HCT116 (cell line): ENCODE data around the gene TMCO4. TPM values are rescaled to one million over a fixed set of nuclear protein-coding genes. Genes with fewer than 3 reads are reported as not detected.

Source experiments
- ATAC-seq: fragments of 200-7000 bp; cut with Tn5 transposase; 2 replicates; pipeline ENCODE4 v1.9.1; 2020; ENCODE audit warnings: mild to moderate bottlenecking, moderate library complexity
- BruUV-seq: library from RNA; stranded (reverse); fragments of 400-500 nt; replicated peaks from 2 replicates; lab custom pipeline; 2021; lab: Mats Ljungman, UMichigan
- CTCF ChIA-PET: fragments of 300-600 bp; sonication (Branson Sonifier 250); formaldehyde crosslinking; loops from one replicate; lab custom pipeline; 2021; ENCODE audit warnings: antibody characterized with exemption; lab: Charles Lee
- POLR2A ChIA-PET: fragments of 300-600, 350-600 bp; sonication (Branson Sonifier 250); formaldehyde crosslinking; loops from one replicate; lab custom pipeline; 2021; ENCODE audit warnings: antibody characterized with exemption; lab: Charles Lee
- RAD21 ChIA-PET, 2 experiments: fragments of 300-600 bp; sonication (Branson Sonifier 250); formaldehyde crosslinking; loops; one replicate each; lab custom pipeline; 2023; ENCODE audit warnings: low total read pairs in 2 of 2; ENCODE audit not compliant: uncharacterized antibody in 2 of 2, unreplicated experiment in 2 of 2, low non-redundant PET in 1 of 2; lab: Charles Lee
- DNase-seq: peaks from one replicate; pipeline ENCODE4 v3.0.0-alpha.2; 2010; ENCODE audit warnings: low read depth, low spot score
- H2AFZ ChIP-seq: fragments of 200-600 bp; shearing (Covaris generic), sonication (generic); 2 replicates; pipeline ENCODE4 v1.6.1; 2017; ENCODE audit warnings: low read depth, mixed run types, mixed read lengths, antibody characterized with exemption, low read length; ENCODE audit not compliant: poor library complexity, severe bottlenecking
- H3K27ac ChIP-seq: 2 replicates; pipeline ENCODE4 v1.5.1; 2012; ENCODE audit warnings: low read depth, low read length
- H3K27me3 ChIP-seq: fragments of 200-600 bp; sonication (generic); 2 replicates; pipeline ENCODE4 v1.6.1; 2016; ENCODE audit warnings: mixed run types, low read length, mixed read lengths; ENCODE audit not compliant: insufficient read depth
- H3K36me3 ChIP-seq, 2 experiments: fragments of 200-500 bp in 1 of 2; fragments of 200-600 bp in 1 of 2; sonication (Bioruptor generic) in 1 of 2; sonication (generic) in 1 of 2; 2 replicates each; pipeline versions ENCODE4 v1.5.1 to v1.6.1; 2014 to 2016; ENCODE audit warnings: low read length in 2 of 2, inconsistent platforms in 1 of 2, mixed read lengths in 1 of 2, mixed run types in 1 of 2; ENCODE audit not compliant: insufficient read depth in 2 of 2, control insufficient read depth in 1 of 2
- H3K4me1 ChIP-seq, 2 experiments: fragments of 200-600 bp in 1 of 2; sonication (generic) in 1 of 2; 2 replicates each; pipeline versions ENCODE4 v1.5.1 to v1.6.1; 2012 to 2017; ENCODE audit warnings: low read length in 2 of 2, inconsistent platforms in 1 of 2, mild to moderate bottlenecking in 1 of 2, mixed read lengths in 1 of 2, mixed run types in 1 of 2, moderate library complexity in 1 of 2; ENCODE audit not compliant: insufficient read depth in 2 of 2, control insufficient read depth in 1 of 2
- H3K4me2 ChIP-seq: fragments of 200-600 bp; sonication (generic); 2 replicates; pipeline ENCODE4 v1.6.1; 2017; ENCODE audit warnings: mixed run types, low read length, mixed read lengths
- H3K4me3 ChIP-seq, 2 experiments: fragments of 200-600 bp in 1 of 2; sonication (generic) in 1 of 2; replicated peaks in 1 of 2; 2 replicates each; pipeline ENCODE4 v1.5.1; 2011 to 2016; ENCODE audit warnings: low read length in 2 of 2, control low read depth in 1 of 2, low read depth in 1 of 2, mild to moderate bottlenecking in 1 of 2, mixed read lengths in 1 of 2, mixed run types in 1 of 2
- H3K79me2 ChIP-seq: fragments of 200-600 bp; sonication (generic); 2 replicates; pipeline ENCODE4 v1.6.1; 2017; ENCODE audit warnings: mild to moderate bottlenecking, mixed run types, low read length, moderate library complexity, mixed read lengths; ENCODE audit not compliant: insufficient read depth
- H3K9ac ChIP-seq: fragments of 200-600 bp; sonication (generic); 2 replicates; pipeline ENCODE4 v1.6.1; 2016; ENCODE audit warnings: low read length, mixed read lengths
- H3K9me2 ChIP-seq: fragments of 200-600 bp; sonication (generic), shearing (Covaris generic); 2 replicates; pipeline ENCODE4 v1.6.1; 2017; ENCODE audit warnings: mixed run types, mild to moderate bottlenecking, moderate library complexity; ENCODE audit not compliant: insufficient read depth
- H3K9me3 ChIP-seq, 2 experiments: fragments of 200-500 bp in 1 of 2; fragments of 200-600 bp in 1 of 2; sonication (Bioruptor generic) in 1 of 2; sonication (generic) in 1 of 2; 2 replicates each; pipeline ENCODE4 v1.6.1; 2014 to 2017; ENCODE audit warnings: low read length in 2 of 2, mixed read lengths in 2 of 2, inconsistent platforms in 1 of 2, low read depth in 1 of 2, mild to moderate bottlenecking in 1 of 2, mixed run types in 1 of 2, moderate library complexity in 1 of 2; ENCODE audit not compliant: control insufficient read depth in 1 of 2, insufficient read depth in 1 of 2
- H4K20me1 ChIP-seq: fragments of 200-600 bp; sonication (generic), shearing (Covaris generic); 2 replicates; pipeline ENCODE4 v1.6.1; 2017; ENCODE audit warnings: mixed run types, mild to moderate bottlenecking, moderate library complexity; ENCODE audit not compliant: insufficient read depth
- CBX3 ChIP-seq: IDR thresholded peaks from 2 replicates; pipeline ENCODE4 v1.6.1; 2012; ENCODE audit warnings: low read depth
- CEBPB ChIP-seq: IDR thresholded peaks from 2 replicates; pipeline ENCODE4 v1.6.1; 2012; ENCODE audit warnings: low read depth
- CTCF ChIP-seq, 3 experiments: fragments of 200-600 bp in 1 of 3; sonication (generic) in 1 of 3; IDR thresholded peaks in 2 of 3; conservative IDR thresholded peaks in 1 of 3; 2 replicates each; pipeline ENCODE4 v1.5.1; 2012 to 2017; ENCODE audit warnings: low read depth in 2 of 3, low read length in 2 of 3, antibody characterized with exemption in 1 of 3, borderline replicate concordance in 1 of 3, control low read depth in 1 of 3, mild to moderate bottlenecking in 1 of 3, mixed read lengths in 1 of 3, mixed run types in 1 of 3, moderate library complexity in 1 of 3; ENCODE audit not compliant: insufficient read depth in 1 of 3
- ELF1 ChIP-seq: IDR thresholded peaks from 2 replicates; pipeline ENCODE4 v1.6.1; 2012; ENCODE audit warnings: low read depth, borderline replicate concordance
- EZH2 ChIP-seq: fragments of 200-600 bp; sonication (generic); IDR thresholded peaks from 2 replicates; pipeline ENCODE4 v1.6.1; 2017; ENCODE audit warnings: antibody characterized with exemption, mixed run types
- EZH2phosphoT487 ChIP-seq: fragments of 200-600 bp; IDR thresholded peaks from 2 replicates; pipeline ENCODE4 v1.6.1; 2018; ENCODE audit warnings: antibody characterized with exemption, borderline replicate concordance
- FOSL1 ChIP-seq: IDR thresholded peaks from 2 replicates; pipeline ENCODE4 v1.6.1; 2012; ENCODE audit warnings: low read depth
- JUND ChIP-seq: IDR thresholded peaks from 2 replicates; pipeline ENCODE4 v1.6.1; 2012
- POLR2AphosphoS5 ChIP-seq: IDR thresholded peaks from 2 replicates; pipeline ENCODE4 v1.6.1; 2011; ENCODE audit warnings: mild to moderate bottlenecking, low read depth, low read length, moderate library complexity
- RAD21 ChIP-seq: IDR thresholded peaks from 2 replicates; pipeline ENCODE4 v1.6.1; 2012; ENCODE audit warnings: low read depth, mild to moderate bottlenecking
- SP1 ChIP-seq: IDR thresholded peaks from 2 replicates; pipeline ENCODE4 v1.6.1; 2012; ENCODE audit warnings: low read depth
- SRF ChIP-seq: IDR thresholded peaks from 2 replicates; pipeline ENCODE4 v1.6.1; 2012; ENCODE audit warnings: low read depth
- TCF7L2 ChIP-seq: IDR thresholded peaks from 2 replicates; pipeline ENCODE4 v1.7.0; 2011; ENCODE audit warnings: borderline replicate concordance, inconsistent platforms; ENCODE audit not compliant: insufficient read depth, insufficient read length; ENCODE audit errors: extremely low read depth
- YY1 ChIP-seq: IDR thresholded peaks from 2 replicates; pipeline ENCODE4 v1.6.1; 2011; ENCODE audit warnings: low read length, low read depth, moderate library complexity, mild to moderate bottlenecking; ENCODE audit not compliant: insufficient replicate concordance; ENCODE audit errors: extremely low read depth
- ZFX ChIP-seq: fragments of 450-650 bp; IDR thresholded peaks from 2 replicates; pipeline ENCODE4 v1.6.1; 2017
- intact Hi-C: fragments of 100-400 bp; cut with micrococcal nuclease; formaldehyde crosslinking; loops from 2 replicates; pipeline ENCODE4 v1.10.0; 2022
- total RNA-seq: library from RNA; stranded (reverse); gene quantifications from one replicate; pipeline ENCODE4 v1.2.1, GENCODE V29; 2021; ENCODE audit not compliant: unreplicated experiment
- TF ChIP-seq, protein P1 (sequence below): IDR thresholded peaks from 2 replicates; pipeline ENCODE4 v1.6.1; 2012

The TMCO4 gene
- total RNA-seq, 1 experiment from 2014 or later: 12.7 TPM

DNA sequence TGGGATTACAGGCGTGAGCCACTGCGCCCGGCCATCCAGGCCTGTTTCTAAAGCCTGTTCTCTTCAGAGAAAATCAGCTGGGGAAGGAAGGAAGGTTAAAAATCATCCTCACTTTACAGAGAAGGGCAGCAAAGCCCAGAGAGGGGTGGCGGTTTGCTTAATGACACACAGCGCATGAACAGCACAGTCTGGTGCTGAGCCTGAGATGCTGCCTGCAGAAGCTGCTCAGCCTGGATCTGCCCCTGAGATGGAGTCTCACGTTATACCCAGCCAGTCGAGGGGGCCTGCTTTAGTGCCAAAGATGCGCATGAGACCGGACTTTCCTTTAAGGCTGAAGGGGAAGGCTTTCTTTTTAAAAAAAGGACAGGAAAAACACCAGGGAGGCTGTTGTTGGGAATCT, 113.7 kb downstream of the TMCO4 start:
- Histone ChIP-seq H4K20me1 (no peaks in the 10 kb centered on the region), H3K9ac (no peak overlapping the region), H3K4me3 (no peak overlapping the region), H3K4me2 (no peak overlapping the region), H3K27me3 (no peaks in the 10 kb centered on the region), H3K4me1 (no peaks in the 10 kb centered on the region), H3K9me2 (no peaks in the 10 kb centered on the region), H3K36me3 (no peaks in the 10 kb centered on the region), H2AFZ (no peak overlapping the region), H3K9me3 (no peaks in the 10 kb centered on the region), H3K27ac (no peak overlapping the region), H3K79me2 (no peaks in the 10 kb centered on the region)
- CTCF ChIA-PET: no interaction called here
- DNase-seq (no peak), ATAC-seq (no peak)
- TF ChIP-seq SP1: no peak
- TF ChIP-seq JUND: no peak
- TF ChIP-seq RAD21: no peak
- no peak for TF ChIP-seq EZH2phosphoT487
- no peak for TF ChIP-seq TCF7L2
- no peak for TF ChIP-seq ELF1
- no peak for TF ChIP-seq FOSL1
- TF ChIP-seq CTCF (IDR thresholded peaks at IDR 0.05 in 2 of 3, conservative IDR thresholded peaks at IDR 0.05 in 1 of 3; ENCODE audit: borderline replicate concordance in 1 of 3, insufficient read depth in 1 of 3, low read depth in 2 of 3, low read length in 2 of 3): no peak
- no peak for TF ChIP-seq CEBPB
- TF ChIP-seq, protein P1, sequence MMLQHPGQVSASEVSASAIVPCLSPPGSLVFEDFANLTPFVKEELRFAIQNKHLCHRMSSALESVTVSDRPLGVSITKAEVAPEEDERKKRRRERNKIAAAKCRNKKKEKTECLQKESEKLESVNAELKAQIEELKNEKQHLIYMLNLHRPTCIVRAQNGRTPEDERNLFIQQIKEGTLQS: no peak
- TF ChIP-seq EZH2: no peak
- TF ChIP-seq YY1: no peak
- no peak for TF ChIP-seq POLR2AphosphoS5
- TF ChIP-seq CBX3: no peak
- no peak for TF ChIP-seq SRF
- TF ChIP-seq ZFX: no peak
- RAD21 ChIA-PET: no interaction called here
- POLR2A ChIA-PET: no interaction called here
- intact Hi-C loops: no loop called here
- no TSS peak for BruUV-seq
